Measurements from ENCODE around the gene ODF2. TPM values are rescaled to one million over a fixed set of nuclear protein-coding genes. Genes with fewer than 3 reads are reported as not detected.

ODF2 gene
- total and polyA plus RNA-seq, 2 of the 8 experiments (the other 6 are each of a cell fraction or from before 2014, with no cell fraction given): 5.6 to 17.9 TPM

GRCh38 chr9:128529191-128529590, 73.4 kb downstream of the ODF2 start:
- ChIA-PET CTCF (ENCODE audit: partially characterized antibody) (interaction anchor here (1.5 to 2.2 kb wide), 2 partner anchors 33 to 91 kb away, joined by 3 to 7 read pairs; no protein-coding TSS in a partner anchor), POLR2A (ENCODE audit: partially characterized antibody) (interaction anchor here (0.9 to 1.6 kb wide), 2 partner anchors 14 to 157 kb away, joined by 3 to 4 read pairs; no protein-coding TSS in a partner anchor)
- Histone ChIP-seq H4K8ac (ENCODE audit: extremely low read depth, insufficient read depth, low read length) (no peak overlapping the region), H3K4me1 (replicated peaks in 1 of 4; ENCODE audit: control insufficient read depth in 3 of 4, insufficient read depth in 4 of 4, low read length in 3 of 4) (no peaks in the 10 kb centered on the region), H2BK15ac (ENCODE audit: low read length) (no peak overlapping the region), H3K4ac (replicated peaks; ENCODE audit: insufficient read length, low read depth, low read length) (no peak overlapping the region), H2AK5ac (ENCODE audit: low read depth, low read length) (no peak overlapping the region), H3K79me1 (ENCODE audit: low read depth, low read length) (no peaks in the 10 kb centered on the region), H2BK5ac (ENCODE audit: low read depth, low read length) (no peak overlapping the region), H3K9me3 (ENCODE audit: insufficient read depth in 2 of 2, low read depth in 1 of 2, low read length in 1 of 2) (no peaks in the 10 kb centered on the region), H3K18ac (ENCODE audit: extremely low read depth, low read length) (no peak overlapping the region), H2BK12ac (ENCODE audit: low read depth, low read length) (no peak overlapping the region), H4K20me1 (replicated peaks in 1 of 2; ENCODE audit: control insufficient read depth in 1 of 2, insufficient read depth in 2 of 2, low read length in 2 of 2) (peaks cover 0 to 2% of the 10 kb centered on the region in 2 experiments), H2AFZ (ENCODE audit: low read length) (no peak overlapping the region), H3K4me3 (ENCODE audit: extremely low read depth in 1 of 4, insufficient read depth in 2 of 4, low read depth in 3 of 4, low read length in 4 of 4) (no peak overlapping the region), H3K9ac (replicated peaks in 1 of 4; ENCODE audit: extremely low read depth in 1 of 4, low read depth in 3 of 4, low read length in 3 of 4) (no peak overlapping the region), H2BK120ac (replicated peaks; ENCODE audit: low read depth, low read length) (no peak overlapping the region), H3K23me2 (ENCODE audit: low read depth, low read length) (no peaks in the 10 kb centered on the region), H3K4me2 (ENCODE audit: insufficient read depth in 1 of 2, low read depth in 2 of 2, low read length in 2 of 2) (no peak overlapping the region), H3K27ac (ENCODE audit: low read depth, low read length) (no peak overlapping the region), H3K36me3 (ENCODE audit: control insufficient read depth in 2 of 4, insufficient read depth in 4 of 4, low read length in 3 of 4) (peaks cover 2 to 18% (median 10%) of the 10 kb centered on the region in 4 experiments; a peak in 6 of 8 replicates), H2BK20ac (ENCODE audit: low read length) (no peak overlapping the region), H3K23ac (ENCODE audit: insufficient read length) (no peak overlapping the region), H3K56ac (replicated peaks; ENCODE audit: insufficient read length, low read depth, low read length) (no peak overlapping the region), H4K91ac (replicated peaks; ENCODE audit: insufficient read length, low read length) (no peak overlapping the region), H3K79me2 (ENCODE audit: control insufficient read depth in 1 of 2, insufficient read depth in 2 of 2, low read length in 2 of 2) (no peaks in the 10 kb centered on the region), H3K14ac (ENCODE audit: insufficient read length) (no peak overlapping the region), H3K27me3 (replicated peaks in 1 of 4; ENCODE audit: control insufficient read depth in 3 of 4, extremely low read depth in 1 of 4, insufficient read depth in 3 of 4, low read length in 3 of 4) (no peaks in the 10 kb centered on the region), H4K5ac (ENCODE audit: insufficient read length, low read depth, low read length) (no peak overlapping the region)
- DNase-seq (ENCODE audit: low read depth in 1 of 2, low spot score in 2 of 2) (no peak), FAIRE-seq (no peak)
- WGBS, 2 experiments (ENCODE audit: extremely low coverage in 1 of 2, insufficient coverage in 1 of 2, insufficient read length in 1 of 2, insufficient replicate concordance in 2 of 2, low coverage in 1 of 2, low lambda C conversion rate in 2 of 2, missing lambda C conversion rate in 1 of 2): 96% methylated on average over 4 of the region's 4 CpGs; no CpG with 5 or more reads in 1 of the 2 experiments
- no peak for TF ChIP-seq TEAD4 (IDR thresholded peaks at IDR 0.05; ENCODE audit: low read depth, low read length)
- no peak for TF ChIP-seq E2F6 (IDR thresholded peaks at IDR 0.05)
- TF ChIP-seq CTBP2 (IDR thresholded peaks at IDR 0.05; ENCODE audit: borderline replicate concordance, insufficient read depth, insufficient read length, low read length): no peak
- no peak for TF ChIP-seq RAD21 (IDR thresholded peaks at IDR 0.05 in 1 of 2, conservative IDR thresholded peaks at IDR 0.05 in 1 of 2; ENCODE audit: low read depth in 2 of 2, low read length in 2 of 2)

Data from H1 (cell line).